Esophagus muscularis mucosa (tissue), 3 donors: ENCODE measurements around the gene UBALD1.

Source experiments
- POLR2A ChIP-seq: fragments of 450-650 bp; IDR thresholded peaks from one replicate; pipeline ENCODE4 v1.6.1; 2017; ENCODE audit warnings: antibody characterized with exemption, moderate library complexity, mild to moderate bottlenecking, low read depth
- POLR2AphosphoS5 ChIP-seq, 2 donors: sonication (generic); formaldehyde crosslinking; IDR thresholded peaks; one replicate each; pipeline ENCODE4 v1.6.1; 2017; ENCODE audit warnings: antibody characterized with exemption in 2 of 2
- TF ChIP-seq, protein P1 (sequence below), 3 experiments: fragments of 200-600 bp in 2 of 3; fragments of 450-650 bp in 1 of 3; sonication (generic) in 2 of 3; IDR thresholded peaks; one replicate each; pipeline ENCODE4 v1.5.1; 2017 to 2019; ENCODE audit warnings: antibody characterized with exemption in 3 of 3, mild to moderate bottlenecking in 2 of 3, moderate library complexity in 1 of 3

DNA sequence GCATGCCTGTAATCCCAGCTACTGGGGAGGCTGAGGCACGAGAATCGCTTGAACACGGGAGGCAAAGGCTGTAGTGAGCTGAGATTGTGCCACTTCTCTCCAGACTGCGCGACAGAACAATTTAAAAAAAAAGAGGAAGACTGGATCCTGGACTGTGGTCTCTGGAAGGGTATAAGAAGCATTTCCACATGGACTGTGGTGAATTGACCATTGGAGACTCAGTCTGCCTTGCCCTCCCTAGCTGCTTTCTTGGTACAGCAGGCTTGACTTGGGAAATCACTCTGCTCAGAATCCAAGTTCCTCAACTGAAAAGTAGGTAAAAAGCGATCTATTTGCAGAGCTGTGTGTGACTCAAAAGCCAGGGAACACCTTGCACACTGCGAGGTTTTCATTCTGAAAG is 8.9 kb upstream of the UBALD1 start:
- TF ChIP-seq POLR2AphosphoS5 (IDR thresholded peaks at IDR 0.05) (no peak), POLR2A (no peak)
- TF ChIP-seq, protein P1, sequence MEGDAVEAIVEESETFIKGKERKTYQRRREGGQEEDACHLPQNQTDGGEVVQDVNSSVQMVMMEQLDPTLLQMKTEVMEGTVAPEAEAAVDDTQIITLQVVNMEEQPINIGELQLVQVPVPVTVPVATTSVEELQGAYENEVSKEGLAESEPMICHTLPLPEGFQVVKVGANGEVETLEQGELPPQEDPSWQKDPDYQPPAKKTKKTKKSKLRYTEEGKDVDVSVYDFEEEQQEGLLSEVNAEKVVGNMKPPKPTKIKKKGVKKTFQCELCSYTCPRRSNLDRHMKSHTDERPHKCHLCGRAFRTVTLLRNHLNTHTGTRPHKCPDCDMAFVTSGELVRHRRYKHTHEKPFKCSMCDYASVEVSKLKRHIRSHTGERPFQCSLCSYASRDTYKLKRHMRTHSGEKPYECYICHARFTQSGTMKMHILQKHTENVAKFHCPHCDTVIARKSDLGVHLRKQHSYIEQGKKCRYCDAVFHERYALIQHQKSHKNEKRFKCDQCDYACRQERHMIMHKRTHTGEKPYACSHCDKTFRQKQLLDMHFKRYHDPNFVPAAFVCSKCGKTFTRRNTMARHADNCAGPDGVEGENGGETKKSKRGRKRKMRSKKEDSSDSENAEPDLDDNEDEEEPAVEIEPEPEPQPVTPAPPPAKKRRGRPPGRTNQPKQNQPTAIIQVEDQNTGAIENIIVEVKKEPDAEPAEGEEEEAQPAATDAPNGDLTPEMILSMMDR (IDR thresholded peaks at IDR 0.05): no peak
